Left renal pelvis (tissue), 4 donors: ENCODE data around the gene TMEM179B. TPM values are rescaled to one million over a fixed set of nuclear protein-coding genes. Genes with fewer than 3 reads are reported as not detected.
"Not testable (repeated sequence)": the region's sequence is repeated elsewhere in the genome, so short reads cannot be mapped to it uniquely, and the experiment has no call there.

Source experiments
- DNase-seq, 4 donors: peaks; one replicate each; pipeline ENCODE4 v3.0.0-alpha.2; 2013; ENCODE audit warnings: low read depth in 4 of 4, low spot score in 3 of 4
- polyA plus RNA-seq, 4 donors: library from polyadenylated mRNA; unstranded; fragments of 120-200 nt; gene quantifications; one replicate each; pipeline ENCODE4 v1.2.1, GENCODE V29; 2013; ENCODE audit not compliant: insufficient read length in 4 of 4

Gene TMEM179B
- polyA plus RNA-seq, 4 donors: 38.8 to 68.4 (median 63.9) TPM

DNA sequence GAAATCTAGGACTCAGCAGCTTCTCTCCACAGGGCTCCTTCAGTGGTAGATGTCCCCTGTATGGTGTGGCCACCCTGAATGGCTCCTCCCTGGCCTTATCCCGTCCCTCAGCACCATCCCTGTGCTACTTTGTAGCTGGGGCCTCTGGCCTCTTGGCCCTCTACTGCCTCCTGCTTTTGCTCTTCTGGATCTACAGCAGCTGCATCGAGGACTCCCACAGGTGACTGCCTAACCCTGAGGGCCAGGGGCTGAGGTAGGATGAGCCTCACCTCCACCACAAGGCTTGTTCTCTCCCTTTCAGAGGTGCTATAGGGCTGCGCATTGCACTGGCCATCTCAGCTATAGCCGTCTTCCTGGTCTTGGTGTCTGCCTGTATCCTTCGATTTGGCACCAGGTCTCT is 1.8 kb downstream of the TMEM179B start:
- DNase-seq: no peak

- no peak for DNase-seq
Measured at GRCh38 chr11:62789576-62789975, 2.4 kb downstream of the TMEM179B start.

DNA sequence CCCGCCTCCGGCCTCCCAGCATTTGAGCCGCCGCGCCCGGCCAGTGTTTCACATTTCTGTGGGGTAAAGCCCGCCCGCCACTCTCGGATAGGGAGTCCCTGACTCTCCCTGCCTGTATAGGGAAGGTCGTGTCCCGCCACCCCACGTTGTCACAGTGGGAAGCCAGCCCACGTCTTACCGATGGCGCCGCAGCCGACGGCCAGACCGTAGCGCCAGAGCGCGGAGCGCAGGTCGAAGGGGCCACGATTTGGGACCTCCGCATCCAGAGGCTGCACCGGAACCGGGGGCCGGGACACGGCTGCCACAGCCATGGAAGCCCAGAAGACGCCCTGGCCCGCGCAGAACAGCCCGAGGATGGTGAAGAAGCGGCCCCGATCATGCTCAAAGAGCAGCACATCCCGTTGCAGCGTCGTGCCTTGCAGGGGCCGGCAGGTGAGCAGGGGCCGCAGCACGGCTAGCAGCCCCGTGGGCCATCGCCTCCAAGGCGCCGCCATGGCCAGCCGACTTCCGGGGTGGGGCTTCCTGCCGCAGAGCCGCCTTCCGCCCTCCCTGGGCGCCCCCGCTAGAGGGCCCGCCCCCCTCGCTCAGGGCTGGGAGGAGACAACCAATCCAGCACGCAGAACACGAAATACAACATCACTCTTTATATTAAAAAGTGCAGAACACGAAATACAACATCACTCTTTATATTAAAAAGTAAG is 4.4 kb downstream of the TMEM179B start, which contains the start of gene TMEM223:
Gene TMEM223 (minus strand): TSS at position 506 of the 701 bp plus-strand sequence. CDS start 12 bp downstream, at position 494.
- peak; percentile 62 to 73 (median 64) for DNase-seq

DNA sequence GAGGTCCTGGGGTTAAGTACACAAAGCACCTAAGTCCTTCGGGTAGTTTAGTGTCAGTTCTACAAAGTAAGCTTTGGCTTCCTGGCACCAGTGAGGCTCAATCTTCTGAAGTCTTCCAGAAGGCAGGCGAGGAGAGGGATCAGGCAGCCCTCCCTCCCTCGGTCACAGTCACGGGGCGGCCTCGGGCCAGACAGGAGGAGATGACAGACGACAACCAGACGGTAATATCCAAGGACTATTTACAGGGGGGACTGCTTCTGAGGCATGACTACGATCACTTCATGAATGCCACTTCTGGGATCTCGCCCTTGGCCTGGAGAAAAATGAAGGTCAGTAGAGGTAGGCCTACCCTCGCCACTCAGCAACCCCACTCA is 5.0 kb downstream of the TMEM179B start:
- no peak for DNase-seq

- DNase-seq: no peak
Measured at GRCh38 chr11:62794201-62794775, 7.1 kb downstream of the TMEM179B start.

DNA sequence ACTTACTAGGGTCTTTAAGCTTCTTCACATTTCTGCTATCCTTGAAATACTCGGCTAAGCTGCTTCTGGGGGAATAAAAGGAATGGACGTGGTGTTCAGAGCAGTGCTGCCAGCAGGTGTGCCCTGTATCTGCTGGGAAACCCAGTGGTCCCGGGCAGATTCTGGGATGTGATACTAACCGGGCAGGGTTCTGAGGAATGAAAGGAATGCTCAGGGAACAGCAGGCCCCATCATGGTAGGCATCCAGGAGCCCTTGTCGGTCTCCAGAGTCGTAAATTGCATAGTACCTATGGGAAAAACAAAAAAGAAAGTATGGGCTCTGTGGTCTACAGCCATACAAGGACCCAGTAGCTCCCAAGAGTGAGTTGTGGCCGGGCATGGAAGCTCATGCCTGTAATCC is 9.1 kb downstream of the TMEM179B start:
- DNase-seq: no peak

- DNase-seq: no peak
Measured at GRCh38 chr11:62799486-62799885, 12.3 kb downstream of the TMEM179B start.

DNA sequence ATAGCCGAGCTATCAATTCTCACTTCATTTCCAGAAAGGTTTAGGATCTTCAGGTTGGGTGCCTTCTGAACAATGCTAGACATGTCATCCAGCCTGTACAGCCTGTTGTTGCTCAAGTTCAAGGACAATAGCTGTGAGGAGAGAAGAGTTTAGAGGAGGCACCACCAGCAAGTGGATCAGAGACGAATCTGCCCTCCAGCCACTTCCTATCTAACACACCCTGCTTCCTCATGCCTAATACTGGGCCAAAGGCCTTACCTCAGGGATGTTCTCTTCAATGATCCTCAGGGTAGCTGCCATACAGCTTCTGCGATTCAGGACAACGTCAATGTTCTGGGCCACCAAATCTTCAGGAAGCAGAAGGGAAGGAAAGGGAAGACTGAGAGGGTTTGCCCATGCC is 13.9 kb downstream of the TMEM179B start:
- DNase-seq: no peak

DNA sequence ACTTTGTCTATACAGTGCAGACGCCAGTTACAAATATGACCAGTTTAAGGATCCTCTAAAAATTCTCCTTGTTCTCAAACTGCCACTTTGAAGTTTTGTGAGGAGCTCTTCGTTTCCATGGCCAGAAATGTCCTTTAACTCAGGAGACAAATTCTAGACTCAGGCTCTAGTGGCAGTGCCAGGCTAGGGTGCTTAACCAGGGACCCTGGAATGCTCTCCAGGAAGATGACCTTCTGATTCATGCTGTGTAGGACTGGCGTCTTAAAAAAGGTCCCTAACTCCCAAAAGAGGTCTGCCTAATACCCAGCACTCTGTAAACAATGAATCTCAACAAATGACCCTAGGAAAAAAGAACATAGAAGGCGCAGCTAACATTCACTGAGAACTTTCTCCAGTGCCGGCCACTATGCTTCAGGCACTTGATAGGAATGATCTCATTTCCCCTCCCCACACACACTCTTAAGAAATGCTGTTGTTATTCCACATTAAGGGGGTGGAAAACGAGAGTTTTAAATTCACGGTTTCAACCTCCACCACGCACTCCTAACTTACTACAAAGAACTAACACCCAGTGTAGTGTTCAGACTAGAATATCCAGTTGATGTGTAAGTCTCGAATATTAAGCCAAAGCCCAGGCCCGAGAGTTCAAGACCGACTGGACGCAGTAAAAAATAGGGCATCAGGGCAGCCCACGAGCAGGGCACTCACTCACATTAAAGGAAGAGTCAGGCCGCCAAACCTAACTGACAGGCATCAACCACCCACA is 17.3 kb downstream of the TMEM179B start:
- DNase-seq: no peak

- DNase-seq: peak; percentile 89 to 93 (median 90)
Measured at GRCh38 chr11:62805076-62805892, 18.1 kb downstream of the TMEM179B start, which contains the start of gene NXF1. TSS of gene NXF1 (minus strand) at chr11:62805440. CDS start at chr11:62805356, 84 bp downstream.

- DNase-seq: no peak
Measured at GRCh38 chr11:62805961-62806441, 18.8 kb downstream of the TMEM179B start.

DNA sequence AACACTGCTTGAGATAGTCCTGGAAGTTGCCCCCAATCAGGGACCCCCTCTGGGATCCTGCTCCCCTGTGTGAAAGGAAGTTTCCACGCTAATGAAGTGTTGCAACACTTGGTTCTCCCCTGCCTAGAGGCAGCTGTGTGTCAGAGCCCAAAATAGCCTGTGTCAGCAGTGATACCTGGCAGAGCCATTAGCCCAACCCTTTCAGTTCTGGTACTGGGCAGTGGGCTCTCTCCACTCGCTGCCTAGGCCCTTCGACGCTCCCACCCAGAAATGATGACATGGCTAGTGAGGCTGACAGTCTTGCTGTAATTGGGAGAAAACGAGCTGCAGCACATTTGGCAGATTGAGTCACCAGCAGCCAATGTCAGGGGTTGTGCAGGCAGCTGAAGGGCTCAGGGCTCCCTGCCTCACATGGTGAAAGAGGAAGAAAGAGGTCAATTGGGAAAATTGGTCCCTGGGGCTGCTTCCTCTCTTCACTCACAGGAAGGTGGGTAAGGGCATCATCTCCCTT is 19.5 kb downstream of the TMEM179B start:
- DNase-seq: no peak

DNA sequence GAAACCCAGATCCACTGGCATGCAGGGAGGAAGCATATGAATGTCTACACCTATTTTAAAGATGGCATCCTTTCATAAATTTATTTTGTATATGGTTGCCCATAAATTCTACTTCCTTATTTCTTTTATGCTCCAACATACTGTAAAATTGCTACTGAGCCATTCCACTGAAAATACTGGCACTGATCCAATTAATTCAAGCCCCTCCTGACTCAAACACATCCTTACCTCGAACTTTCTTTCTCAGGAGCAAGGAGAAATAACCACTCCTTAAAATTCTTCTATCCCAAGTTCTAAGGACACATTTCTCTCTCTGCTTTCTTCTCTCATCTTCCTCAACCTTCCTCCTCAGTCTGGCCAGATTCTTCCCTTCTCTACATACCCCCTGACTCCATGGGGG is 23.5 kb downstream of the TMEM179B start:
- no peak for DNase-seq

DNA sequence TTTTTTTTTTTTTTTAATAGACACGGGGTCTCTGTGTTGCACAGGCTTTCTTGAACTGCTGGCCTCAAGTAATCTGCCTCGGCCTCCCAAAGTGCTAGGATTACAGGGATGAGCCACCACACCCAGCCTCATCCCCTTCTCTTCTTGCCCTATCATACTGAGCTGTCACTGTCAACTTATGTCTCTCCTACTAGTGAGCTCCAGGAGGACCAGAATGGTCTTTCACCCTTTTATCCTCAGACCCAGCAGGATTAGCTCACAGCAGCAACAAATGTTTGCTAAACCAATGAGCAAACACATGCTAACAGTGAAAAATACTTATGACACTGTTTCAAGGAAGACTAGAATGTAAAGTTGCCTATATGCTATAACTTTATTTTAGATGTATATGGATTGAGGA is 24.5 kb downstream of the TMEM179B start:
- no peak for DNase-seq

- no peak for DNase-seq
Measured at GRCh38 chr11:62816557-62816956, 29.4 kb downstream of the TMEM179B start.

- DNase-seq: no peak
Measured at GRCh38 chr11:62817129-62817528, 29.9 kb downstream of the TMEM179B start.

- DNase-seq: no peak
Measured at GRCh38 chr11:62823677-62824076, 36.5 kb downstream of the TMEM179B start.

DNA sequence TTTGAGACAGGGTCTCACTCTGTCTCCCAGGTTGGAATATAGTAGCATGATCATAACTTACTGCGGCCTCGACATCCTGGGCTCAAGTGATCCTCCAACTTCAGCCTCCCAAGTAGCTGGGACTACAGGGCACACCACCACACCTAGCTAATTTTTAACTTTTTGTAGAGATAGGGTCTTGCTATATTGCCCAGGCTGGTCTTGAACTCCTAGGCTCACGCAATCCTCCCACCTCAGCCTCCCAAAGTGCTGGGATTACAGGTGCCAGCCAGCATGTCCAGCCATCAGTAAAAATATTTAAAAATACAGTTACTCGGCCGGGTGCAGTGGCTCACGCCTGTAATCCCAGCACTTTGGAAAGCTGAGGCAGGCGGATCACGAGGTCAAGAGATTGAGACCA is 40.9 kb downstream of the TMEM179B start:
- not testable (repeated sequence) for DNase-seq

DNA sequence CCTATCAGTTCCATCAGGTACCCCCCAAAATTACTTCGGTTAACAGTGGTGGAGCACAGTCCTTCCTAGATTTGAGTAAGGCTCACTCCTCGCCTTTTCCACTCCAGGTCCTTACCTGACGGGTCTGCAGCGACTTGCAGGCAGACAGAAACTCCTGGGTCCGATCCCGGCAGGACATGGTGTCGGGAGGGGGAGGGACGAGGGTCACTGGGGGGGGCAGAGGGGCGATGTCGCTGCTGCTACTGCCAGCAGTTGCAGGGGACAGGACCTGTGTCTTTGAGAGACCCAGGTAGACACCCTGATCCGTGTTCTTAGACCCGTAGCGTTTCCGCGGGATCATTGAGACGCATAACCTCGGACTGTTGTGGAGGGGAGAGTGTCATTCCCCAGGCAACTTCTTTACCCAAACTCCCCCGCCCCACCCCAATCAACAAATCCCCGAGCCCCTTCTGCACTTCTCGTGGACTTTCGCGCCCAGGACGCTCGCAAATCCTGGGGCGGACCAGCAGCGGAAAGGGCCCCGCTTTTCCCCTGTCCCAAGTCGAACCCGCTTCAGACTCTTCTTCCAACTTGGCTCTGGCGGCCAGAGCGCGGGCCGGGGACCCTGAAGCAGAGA is 43.8 kb downstream of the TMEM179B start:
- peak; percentile 51 to 63 (median 60) for DNase-seq
